NCI-H446 treated with DMSO at 0.1 percent for 48 hours (cell line): Measurements from ENCODE around the gene SLC23A3.
"Not testable (repeated sequence)": the region's sequence is repeated elsewhere in the genome, so short reads cannot be mapped to it uniquely, and the experiment has no call there.

Source experiments
- DNase-seq: peaks from one replicate; lab custom pipeline; 2025; lab: John Stamatoyannopoulos, UW

The SLC23A3 gene

GRCh38 chr2:219204425-219205164, 34.8 kb upstream of the SLC23A3 start:
- DNase-seq: no peak

DNA sequence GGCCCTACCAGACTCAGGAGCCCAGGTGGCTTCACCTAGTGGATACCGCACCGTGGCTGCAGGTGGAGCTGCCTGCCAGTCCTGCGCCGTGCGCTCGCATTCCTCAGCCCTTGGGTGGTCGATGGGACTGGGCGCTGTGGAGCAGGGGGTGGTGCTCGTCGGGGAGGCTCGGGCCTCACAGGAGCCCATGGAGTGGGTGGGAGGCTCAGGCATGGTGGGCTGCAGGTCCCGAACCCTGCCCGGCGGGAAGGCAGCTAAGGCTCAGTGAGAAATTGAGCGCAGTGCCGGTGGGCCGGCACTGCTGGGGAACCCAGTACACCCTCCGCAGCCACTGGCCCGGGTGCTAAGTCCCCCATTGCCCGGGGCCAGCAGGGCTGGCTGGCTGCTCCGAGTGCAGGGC, 31.5 kb upstream of the SLC23A3 start:
- DNase-seq: not testable (repeated sequence)

GRCh38 chr2:219200502-219201326, 30.9 kb upstream of the SLC23A3 start:
- DNase-seq: not testable (repeated sequence)

- DNase-seq: no peak
Observed at GRCh38 chr2:219199470-219200211, 29.8 kb upstream of the SLC23A3 start.

DNA sequence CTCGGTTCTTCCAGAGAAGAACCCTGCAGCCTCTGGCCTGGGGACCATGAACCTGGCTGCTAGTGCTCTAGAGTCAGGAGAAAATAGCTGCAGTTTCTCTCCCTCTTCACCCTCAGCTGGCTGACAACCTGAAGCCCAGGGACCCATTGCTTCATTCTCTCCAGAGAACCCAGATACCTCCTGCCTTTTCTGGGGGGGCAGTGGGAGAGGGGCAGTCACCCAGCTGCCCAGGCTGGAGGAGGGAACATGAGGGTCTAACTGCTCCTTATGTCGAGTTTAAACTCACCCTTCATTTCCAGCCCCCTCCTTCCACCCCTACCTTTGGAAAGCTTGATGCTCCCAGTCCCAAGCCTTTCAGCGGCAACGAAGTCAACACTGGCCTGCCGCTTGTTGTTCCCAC, 29.1 kb upstream of the SLC23A3 start:
- DNase-seq: no peak

DNA sequence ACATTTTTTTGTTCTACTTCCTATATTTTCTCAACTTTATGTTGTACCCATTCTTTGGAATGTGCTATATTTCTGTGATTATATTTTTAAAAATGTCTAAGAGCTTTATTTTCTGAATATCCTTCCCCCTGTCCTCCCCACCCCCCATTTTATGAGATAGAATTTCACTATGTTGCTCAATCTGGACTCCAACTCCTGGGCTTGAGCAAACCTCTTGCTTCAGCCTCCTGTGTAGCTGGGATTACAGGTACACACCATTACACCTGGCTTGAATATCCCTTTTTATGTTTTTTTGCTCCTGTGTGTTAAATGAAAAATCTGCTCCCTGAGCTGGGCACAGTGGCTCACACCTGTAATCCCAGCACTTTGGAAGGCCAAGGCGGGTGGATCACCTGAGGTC, 27.6 kb upstream of the SLC23A3 start:
- no peak for DNase-seq

- no peak for DNase-seq
Observed at GRCh38 chr2:219186754-219187456, 17.1 kb upstream of the SLC23A3 start.

DNA sequence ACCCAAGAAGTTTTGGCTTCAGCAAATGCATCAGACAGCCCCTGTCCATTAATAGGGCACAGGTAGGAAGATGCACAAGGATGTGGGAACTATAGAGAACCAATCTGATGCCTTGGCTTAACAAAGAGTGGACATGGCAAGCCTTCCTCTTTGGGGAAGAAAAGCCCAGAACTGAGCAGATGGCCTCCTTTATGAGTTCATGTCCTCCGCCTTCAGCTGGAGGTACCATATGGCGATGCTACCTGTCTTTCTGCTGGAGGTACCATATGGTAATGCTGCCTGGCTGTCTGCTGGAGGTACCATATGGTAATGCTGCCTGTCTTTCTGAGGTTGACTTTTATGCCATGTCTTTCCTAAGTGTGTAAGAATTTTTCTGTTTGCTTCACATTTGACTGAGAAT, 14.3 kb upstream of the SLC23A3 start:
- no peak for DNase-seq

DNA sequence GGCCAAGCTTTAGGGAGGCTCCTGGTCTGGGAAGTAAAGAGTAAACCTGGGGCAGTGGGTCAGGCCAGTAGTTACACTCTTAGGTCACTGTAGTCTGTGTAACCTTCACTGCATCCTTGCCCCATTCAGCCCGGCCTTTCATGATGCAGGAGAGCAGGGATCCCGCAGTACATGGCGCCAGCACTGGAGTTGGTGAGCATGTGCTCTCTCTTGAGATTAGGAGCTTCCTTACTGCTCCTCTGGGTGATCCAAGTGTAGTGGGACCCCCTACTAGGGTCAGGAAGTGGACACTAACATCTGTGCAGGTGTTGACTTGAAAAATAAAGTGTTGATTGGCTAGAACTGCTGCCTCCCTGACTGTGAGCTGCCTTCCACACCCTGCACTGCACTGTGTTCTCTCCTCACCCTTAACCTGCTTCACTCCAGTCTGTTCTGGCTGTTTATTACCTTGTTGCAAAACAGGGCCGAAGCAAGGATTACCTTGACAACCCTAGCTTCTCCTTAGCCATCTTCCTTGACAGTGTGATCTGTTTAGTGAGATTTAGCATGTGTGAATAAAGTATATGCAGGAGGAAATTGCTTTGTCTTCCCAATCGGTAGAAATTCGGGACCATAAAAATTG, 13.4 kb upstream of the SLC23A3 start:
- DNase-seq: no peak

- no peak for DNase-seq
Observed at GRCh38 chr2:219182331-219183150, 12.7 kb upstream of the SLC23A3 start.

DNA sequence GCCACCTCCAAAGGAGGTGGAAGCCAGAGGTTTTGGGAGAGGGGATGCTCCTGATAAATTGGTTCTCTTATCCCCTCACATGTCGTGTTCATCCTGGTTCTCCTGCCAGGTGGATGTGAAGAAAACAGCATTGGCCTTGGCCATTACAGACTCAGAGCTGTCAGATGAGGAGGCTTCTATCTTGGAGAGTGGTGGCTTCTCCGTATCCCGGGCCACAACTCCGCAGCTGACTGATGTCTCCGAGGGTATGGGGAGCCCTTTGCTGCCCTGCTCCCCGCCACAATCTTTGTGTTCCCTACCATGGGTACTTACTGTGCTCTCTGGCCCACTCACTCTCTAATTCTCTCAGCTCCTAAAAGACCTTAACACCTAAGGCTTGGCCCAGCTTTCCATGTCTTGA, 11.7 kb upstream of the SLC23A3 start:
- DNase-seq: no peak

GRCh38 chr2:219180961-219181360, 11.1 kb upstream of the SLC23A3 start:
- DNase-seq: no peak

- no peak for DNase-seq
Observed at GRCh38 chr2:219179601-219180465, 10.0 kb upstream of the SLC23A3 start.

GRCh38 chr2:219178377-219179175, 8.7 kb upstream of the SLC23A3 start:
- no peak for DNase-seq

GRCh38 chr2:219177552-219178376, 7.9 kb upstream of the SLC23A3 start, which contains the start of gene RETREG2:
Gene RETREG2 (plus strand): TSS chr2:219178275. CDS start chr2:219178353, 78 bp downstream.
- DNase-seq: peak; percentile 67

DNA sequence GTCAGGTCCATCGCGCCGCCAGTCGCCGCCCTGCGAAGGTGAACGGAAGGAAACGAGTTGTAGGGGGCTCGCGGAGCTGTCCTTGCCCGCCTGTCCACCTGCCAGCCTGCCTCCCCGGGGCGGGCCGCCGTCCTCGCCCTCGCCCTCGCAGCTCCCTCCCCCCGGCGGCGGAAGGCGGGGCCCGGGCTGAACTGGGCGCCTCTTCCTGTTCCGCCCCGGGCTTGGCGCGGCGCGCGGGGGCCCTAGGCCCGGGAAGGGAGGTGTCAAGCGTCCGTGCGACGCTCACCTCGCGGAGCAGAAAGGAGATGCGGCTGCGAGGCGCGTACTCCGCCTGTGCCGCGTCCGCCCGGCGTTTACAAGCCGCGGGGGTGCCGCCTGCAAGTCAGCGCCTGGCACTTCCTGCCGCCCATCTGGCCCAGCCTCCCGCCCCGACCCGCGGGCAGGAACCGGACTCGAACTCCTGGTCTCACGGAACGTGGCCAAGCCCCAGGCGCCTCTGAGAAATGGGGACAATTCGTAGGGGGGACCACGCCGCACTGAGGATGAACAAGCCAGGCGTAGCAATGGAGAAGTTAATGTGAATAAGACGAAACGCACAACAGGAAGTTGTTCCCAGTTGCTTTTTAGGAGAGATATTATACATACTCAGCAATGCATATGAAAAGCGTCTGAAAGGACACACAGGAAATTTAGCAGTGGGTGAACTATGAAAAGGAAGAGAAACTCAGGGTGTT, 7.2 kb upstream of the SLC23A3 start, which contains the start of gene CNPPD1:
TSS of gene CNPPD1 (minus strand) at position 108 of the 734 bp plus-strand sequence. CDS start at position 11, 97 bp downstream.
- peak; percentile 27 for DNase-seq
